ENCODE data around the gene PFDN6. TPM values are rescaled to one million over a fixed set of nuclear protein-coding genes. Genes with fewer than 3 reads are reported as not detected.
A peak's percentile ranks its signal among the peaks of the same experiment; 100 is the strongest.
"Not testable (repeated sequence)": the region's sequence is repeated elsewhere in the genome, so short reads cannot be mapped to it uniquely, and the experiment has no call there.

Gene PFDN6
- polyA plus RNA-seq, 1 of the 3 experiments (the other 2 are of a cell fraction) = 182 TPM

DNA sequence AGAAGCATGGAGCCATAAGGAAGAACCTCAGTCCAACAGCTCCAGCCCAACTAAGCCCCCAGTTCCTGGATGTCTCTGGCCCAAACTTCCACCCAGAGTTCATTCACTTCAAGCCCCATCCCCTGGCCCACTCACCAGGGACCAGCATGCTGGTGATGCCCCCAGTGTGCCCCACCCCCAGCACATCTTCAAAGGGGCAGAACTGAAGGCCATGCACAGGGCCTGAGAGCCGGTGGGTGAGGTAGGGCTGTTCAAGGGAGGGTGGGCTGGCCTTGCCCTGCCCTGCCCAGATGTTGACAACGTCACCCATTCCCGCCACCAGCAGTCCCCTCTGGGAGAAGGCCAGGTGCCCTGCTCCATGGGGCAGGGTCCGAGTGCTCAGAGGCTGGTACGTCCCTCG lies 8.9 kb upstream of the PFDN6 start:
- H3K79me2 ChIP-seq (ENCODE audit: insufficient read depth) = peaks cover 16% of the 10 kb centered on the region; the same call in 1 of the 2 replicates
- H3K27ac ChIP-seq (ENCODE audit: low read depth in 2 of 2, low read length in 1 of 2) = no peak overlapping the region
- H3K9ac ChIP-seq = no peak overlapping the region
- no peak overlapping the region for H3K4me3 ChIP-seq (ENCODE audit: low read depth in 2 of 2, low read length in 1 of 2)
- peaks cover 17% of the 10 kb centered on the region for H4K20me1 ChIP-seq (ENCODE audit: insufficient read depth)
- peaks cover 51% of the 10 kb centered on the region for H3F3A ChIP-seq (replicated peaks; ENCODE audit: insufficient read depth)
- ChIA-PET CTCF (interaction anchor here (0.8 to 4.9 kb wide), 2 partner anchors 9 to 19 kb away, joined by 4 to 49 read pairs; partner anchors contain the start of genes PFDN6 and WDR46), POLR2A (interaction anchor here (1.0 to 2.1 kb wide), 3 partner anchors 9 to 19 kb away, joined by 3 to 7 read pairs (median 4); partner anchors contain the start of genes PFDN6, RPS18, VPS52 and WDR46)
- H3K4me2 ChIP-seq = no peak overlapping the region
- H3K9me2 ChIP-seq = no peaks in the 10 kb centered on the region
- no peak for TF ChIP-seq RAD21 (IDR thresholded peaks at IDR 0.05; ENCODE audit: low read length)
- TF ChIP-seq, protein P1, sequence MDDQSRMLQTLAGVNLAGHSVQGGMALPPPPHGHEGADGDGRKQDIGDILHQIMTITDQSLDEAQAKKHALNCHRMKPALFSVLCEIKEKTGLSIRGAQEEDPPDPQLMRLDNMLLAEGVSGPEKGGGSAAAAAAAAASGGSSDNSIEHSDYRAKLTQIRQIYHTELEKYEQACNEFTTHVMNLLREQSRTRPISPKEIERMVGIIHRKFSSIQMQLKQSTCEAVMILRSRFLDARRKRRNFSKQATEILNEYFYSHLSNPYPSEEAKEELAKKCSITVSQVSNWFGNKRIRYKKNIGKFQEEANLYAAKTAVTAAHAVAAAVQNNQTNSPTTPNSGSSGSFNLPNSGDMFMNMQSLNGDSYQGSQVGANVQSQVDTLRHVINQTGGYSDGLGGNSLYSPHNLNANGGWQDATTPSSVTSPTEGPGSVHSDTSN (IDR thresholded peaks at IDR 0.05) = no peak
- TF ChIP-seq, protein P2, sequence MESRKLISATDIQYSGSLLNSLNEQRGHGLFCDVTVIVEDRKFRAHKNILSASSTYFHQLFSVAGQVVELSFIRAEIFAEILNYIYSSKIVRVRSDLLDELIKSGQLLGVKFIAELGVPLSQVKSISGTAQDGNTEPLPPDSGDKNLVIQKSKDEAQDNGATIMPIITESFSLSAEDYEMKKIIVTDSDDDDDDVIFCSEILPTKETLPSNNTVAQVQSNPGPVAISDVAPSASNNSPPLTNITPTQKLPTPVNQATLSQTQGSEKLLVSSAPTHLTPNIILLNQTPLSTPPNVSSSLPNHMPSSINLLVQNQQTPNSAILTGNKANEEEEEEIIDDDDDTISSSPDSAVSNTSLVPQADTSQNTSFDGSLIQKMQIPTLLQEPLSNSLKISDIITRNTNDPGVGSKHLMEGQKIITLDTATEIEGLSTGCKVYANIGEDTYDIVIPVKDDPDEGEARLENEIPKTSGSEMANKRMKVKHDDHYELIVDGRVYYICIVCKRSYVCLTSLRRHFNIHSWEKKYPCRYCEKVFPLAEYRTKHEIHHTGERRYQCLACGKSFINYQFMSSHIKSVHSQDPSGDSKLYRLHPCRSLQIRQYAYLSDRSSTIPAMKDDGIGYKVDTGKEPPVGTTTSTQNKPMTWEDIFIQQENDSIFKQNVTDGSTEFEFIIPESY (IDR thresholded peaks at IDR 0.05; ENCODE audit: borderline replicate concordance, low read depth) = no peak
- no peaks in the 10 kb centered on the region for H3K9me3 ChIP-seq
- no peaks in the 10 kb centered on the region for H3K27me3 ChIP-seq (ENCODE audit: insufficient read depth)
- H2AFZ ChIP-seq (ENCODE audit: low read depth) = no peak overlapping the region
- peaks cover 8 to 17% of the 10 kb centered on the region in 2 experiments; a peak in 3 of 4 replicates for H3K4me1 ChIP-seq (ENCODE audit: control insufficient read depth in 1 of 2, insufficient read depth in 2 of 2, low read depth in 1 of 2, low read length in 1 of 2)
- DNase-seq = no peak
- H3K36me3 ChIP-seq (replicated peaks in 1 of 2; ENCODE audit: control insufficient read depth in 1 of 2, insufficient read depth in 2 of 2, low read length in 1 of 2) = peaks cover 18 to 58% of the 10 kb centered on the region in 2 experiments
- 93% methylated on average over 3 of the region's 6 CpGs for WGBS (ENCODE audit: low lambda C conversion rate)

DNA sequence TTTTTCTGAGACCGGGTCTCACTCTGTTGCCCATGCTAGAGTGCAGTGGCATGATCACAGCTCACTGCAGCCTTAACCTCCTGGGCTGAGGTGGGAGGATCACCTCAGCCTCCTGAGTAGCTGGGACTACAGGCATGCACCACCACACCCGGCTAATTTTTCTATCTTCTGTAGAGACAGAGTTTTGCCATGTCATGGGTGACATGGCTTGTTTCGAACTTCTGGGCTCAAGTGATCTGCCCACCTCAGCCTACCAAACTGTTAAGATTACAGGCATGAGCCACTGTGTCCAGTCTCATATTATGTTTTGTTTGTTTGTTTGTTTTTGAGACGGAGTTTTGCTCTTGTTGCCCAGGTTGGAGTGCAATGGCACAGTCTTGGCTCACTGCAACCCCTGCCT lies 4.2 kb upstream of the PFDN6 start:
- POLR2A ChIA-PET; H3K4me3 ChIP-seq (ENCODE audit: low read depth in 2 of 2, low read length in 1 of 2); H3K27me3 ChIP-seq (ENCODE audit: insufficient read depth); H3K9ac ChIP-seq; CTCF ChIA-PET; H4K20me1 ChIP-seq (ENCODE audit: insufficient read depth); H2AFZ ChIP-seq (ENCODE audit: low read depth); H3K4me2 ChIP-seq; DNase-seq; H3K9me2 ChIP-seq; H3K9me3 ChIP-seq; H3K27ac ChIP-seq (ENCODE audit: low read depth in 2 of 2, low read length in 1 of 2); H3F3A ChIP-seq (replicated peaks; ENCODE audit: insufficient read depth): not testable (repeated sequence)
- Histone ChIP-seq H3K36me3 (replicated peaks in 1 of 2; ENCODE audit: control insufficient read depth in 1 of 2, insufficient read depth in 2 of 2, low read length in 1 of 2) (peaks cover 21 to 51% of the 10 kb centered on the region in 2 experiments), H3K4me1 (ENCODE audit: control insufficient read depth in 1 of 2, insufficient read depth in 2 of 2, low read depth in 1 of 2, low read length in 1 of 2) (peaks cover 0 to 15% of the 10 kb centered on the region in 2 experiments; a peak in 3 of 4 replicates), H3K79me2 (ENCODE audit: insufficient read depth) (peaks cover 47% of the 10 kb centered on the region)
- 80% methylated on average over 4 of the region's 4 CpGs for WGBS (ENCODE audit: low lambda C conversion rate)

GRCh38 chr6:33286946-33287914 lies 2.2 kb upstream of the PFDN6 start:
- POLR2A ChIA-PET = interaction anchor here (3.6 kb wide), 1 partner anchor 9 kb away, joined by 58 read pairs; the partner anchor contains the start of gene B3GALT4
- peak overlapping the region in 1 of 2 experiments; percentile 96; a peak in 1 of 4 replicates for H3K4me3 ChIP-seq (ENCODE audit: low read depth in 2 of 2, low read length in 1 of 2)
- no peaks in the 10 kb centered on the region for H3K9me3 ChIP-seq
- no peak overlapping the region for H2AFZ ChIP-seq (ENCODE audit: low read depth)
- CTCF ChIA-PET = interaction anchor here (1.0 kb wide), 1 partner anchor 10 kb away, joined by 5 read pairs; the partner anchor contains the start of gene B3GALT4
- peaks cover 28 to 53% of the 10 kb centered on the region in 2 experiments for H3K36me3 ChIP-seq (replicated peaks in 1 of 2; ENCODE audit: control insufficient read depth in 1 of 2, insufficient read depth in 2 of 2, low read length in 1 of 2)
- H3F3A ChIP-seq (replicated peaks; ENCODE audit: insufficient read depth) = peaks cover 6% of the 10 kb centered on the region
- no peak overlapping the region for H3K9ac ChIP-seq
- 87% methylated on average over 18 of the region's 22 CpGs for WGBS (ENCODE audit: low lambda C conversion rate)
- H3K27me3 ChIP-seq (ENCODE audit: insufficient read depth) = no peaks in the 10 kb centered on the region
- 0 out of 2 replicates have a peak, but pooled peaks cover 3% of the 10 kb centered on the region for H4K20me1 ChIP-seq (ENCODE audit: insufficient read depth)
- DNase-seq = no peak
- peaks cover 61% of the 10 kb centered on the region for H3K79me2 ChIP-seq (ENCODE audit: insufficient read depth)
- H3K9me2 ChIP-seq = no peaks in the 10 kb centered on the region
- no peak for TF ChIP-seq TCF12 (IDR thresholded peaks at IDR 0.05)
- no peak for TF ChIP-seq TAF1 (IDR thresholded peaks at IDR 0.05; ENCODE audit: borderline replicate concordance, low read depth, low read length)
- TF ChIP-seq, protein P3, sequence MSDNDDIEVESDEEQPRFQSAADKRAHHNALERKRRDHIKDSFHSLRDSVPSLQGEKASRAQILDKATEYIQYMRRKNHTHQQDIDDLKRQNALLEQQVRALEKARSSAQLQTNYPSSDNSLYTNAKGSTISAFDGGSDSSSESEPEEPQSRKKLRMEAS (IDR thresholded peaks at IDR 0.05; ENCODE audit: low read depth) = no peak
- TF ChIP-seq MEF2A (IDR thresholded peaks at IDR 0.05; ENCODE audit: borderline replicate concordance, low read depth) = no peak
- no peak for TF ChIP-seq ELF1 (IDR thresholded peaks at IDR 0.05)
- no peak for TF ChIP-seq RXRA (IDR thresholded peaks at IDR 0.05; ENCODE audit: borderline replicate concordance, low read depth)
- TF ChIP-seq JUND (IDR thresholded peaks at IDR 0.05) = no peak
- H3K4me2 ChIP-seq = peak overlapping the region; percentile 96
- H3K4me1 ChIP-seq (ENCODE audit: control insufficient read depth in 1 of 2, insufficient read depth in 2 of 2, low read depth in 1 of 2, low read length in 1 of 2) = peaks cover 5 to 23% of the 10 kb centered on the region in 2 experiments; a peak in 3 of 4 replicates
- H3K27ac ChIP-seq (ENCODE audit: low read depth in 2 of 2, low read length in 1 of 2) = no peak overlapping the region

Measured in SK-N-SH (cell line).